DND-41 (cell line): ENCODE measurements around the gene EPHB1.

Experiments
- CTCF ChIP-seq: IDR thresholded peaks from 2 replicates; pipeline ENCODE4 v1.5.1; 2012; ENCODE audit warnings: borderline replicate concordance, low read length, moderate library complexity, mild to moderate bottlenecking; ENCODE audit not compliant: poor library complexity, severe bottlenecking; ENCODE audit errors: extremely low read depth
- EZH2 ChIP-seq: IDR thresholded peaks from 3 replicates; pipeline ENCODE4 v1.6.1; 2012; ENCODE audit warnings: borderline replicate concordance, low read depth, mild to moderate bottlenecking, moderate library complexity, low read length, inconsistent platforms; ENCODE audit not compliant: severe bottlenecking

- TF ChIP-seq CTCF (no peak), EZH2 (no peak)
These were observed 402.8 kb downstream of the EPHB1 start for GRCh38 chr3:135197856-135198255.
